Pancreas (tissue), 10 donors: ENCODE measurements around the gene GSK3A. TPM values are rescaled to one million over a fixed set of nuclear protein-coding genes. Genes with fewer than 3 reads are reported as not detected.
A peak's percentile ranks its signal among the peaks of the same experiment; 100 is the strongest.
"Not testable (repeated sequence)": the region's sequence is repeated elsewhere in the genome, so short reads cannot be mapped to it uniquely, and the experiment has no call there.

Experiments
- ATAC-seq, 4 donors: fragments of 200-7000 bp; cut with Tn5 transposase; one replicate each; pipeline versions ENCODE4 v1.8.0 to v1.9.1; 2020; ENCODE audit warnings: mild to moderate bottlenecking in 4 of 4, moderate library complexity in 4 of 4
- DNase-seq, 6 donors: peaks; one replicate each; pipeline ENCODE4 v3.0.0-alpha.2; 2020
- FAIRE-seq: peaks from 2 replicates; lab custom pipeline; 2012; peaks lifted over from hg19 to GRCh38; lab: Jason Lieb, UNC
- H3K27ac ChIP-seq, 4 donors: fragments of 200-600 bp; sonication (generic); 1 replicate in 3 of 4; 2 replicates in 1 of 4; pipeline versions ENCODE4 v1.5.0 to v1.8.0; 2020
- H3K27me3 ChIP-seq, 4 donors: fragments of 200-600 bp; one replicate each; pipeline ENCODE4 v1.8.0; 2021
- H3K36me3 ChIP-seq, 3 donors: fragments of 200-600 bp; sonication (generic) in 1 of 3; one replicate each; pipeline versions ENCODE4 v1.5.0 to v1.8.0; 2020 to 2021
- H3K4me1 ChIP-seq, 3 donors: fragments of 200-600 bp; one replicate each; pipeline ENCODE4 v1.8.0; 2021
- H3K4me3 ChIP-seq, 4 donors: fragments of 200-600 bp; sonication (generic) in 2 of 4; one replicate each; pipeline versions ENCODE4 v1.5.0 to v1.8.0; 2020 to 2021
- H3K9me3 ChIP-seq, 4 donors: fragments of 200-600 bp; one replicate each; pipeline ENCODE4 v1.8.0; 2021
- CTCF ChIP-seq, 4 donors: fragments of 200-600 bp; sonication (generic) in 3 of 4; IDR thresholded peaks; one replicate each; pipeline versions ENCODE4 v1.5.0 to v1.8.0; 2021; ENCODE audit warnings: antibody characterized with exemption in 4 of 4
- WGBS, 2 donors: extraction: QIAGEN DNeasy Blood & Tissue Kit; methylation state at CpG; one replicate each; pipeline ENCODE4 v1.1.7; 2013; 5-methylcytosine and 5-hydroxymethylcytosine counted together
- intact Hi-C, 3 donors: fragments of 100-400 bp; cut with DNase I; formaldehyde crosslinking; loops; one replicate each; pipeline versions ENCODE4 v1.11.1 to v1.14.2; 2022
- polyA plus RNA-seq, 2 donors: library from polyadenylated mRNA; stranded (reverse); fragments of 200-250 nt; gene quantifications; one replicate each; pipeline ENCODE4 v1.2.3, GENCODE V29; 2013
- total RNA-seq, 6 donors: library from RNA; stranded (reverse); fragmentation: NEBNext Ultra II Directional in 4 of 6; extraction: Animal tissue kit (Norgen Biotek cat#: 25700) in 4 of 6; gene quantifications; one replicate each; pipeline versions ENCODE4 v1.2.1 to v1.2.4, GENCODE V29; 2021 to 2023
- donor health status: healthy with polysubstance abuse.
- donor health status: DM: no; HTN: no; CAD: no; lungs with moderate emphysema.
- donor health status: DM: no; HTN: no; CAD: no.
- donor health status: control.
- donor health status: control.
- donor health status: Bipolar disorder and iron deficiency.
- donor health status: DM: yes; HTN: yes; CAD: no.
- donor health status: DM: no; HTN: no; CAD: no.
- donor health status: DM: no; HTN: no; CAD: no.
- donor health status: DM: yes; HTN: yes; CAD: no.

The GSK3A gene
- total and polyA plus RNA-seq, 8 donors: 9.9 to 27.6 (median 15.9) TPM

GRCh38 chr19:42268142-42268703 lies 25.8 kb upstream of the GSK3A start:
- Histone ChIP-seq H3K36me3 (peaks cover 0 to 11% (median 3%) of the 10 kb centered on the region in 3 donors), H3K9me3 (no peaks in the 10 kb centered on the region), H3K4me3 (peak overlapping the region; percentile 30 to 55 (median 44)), H3K4me1 (peaks cover 0 to 10% (median 8%) of the 10 kb centered on the region in 3 donors), H3K27me3 (no peaks in the 10 kb centered on the region), H3K27ac (peak overlapping the region; percentile 100)
- peak; percentile 94 for FAIRE-seq
- DNase-seq: peak; percentile 96 to 100 (median 99)
- intact Hi-C loops: no loop called here
- no peak for TF ChIP-seq CTCF (IDR thresholded peaks at IDR 0.05)
- peak; percentile 80 to 87 (median 82) for ATAC-seq
- 0% methylated on average over 46 of the region's 46 CpGs for WGBS, 2 donors

GRCh38 chr19:42267644-42268141 lies 25.3 kb upstream of the GSK3A start:
- H3K27me3 ChIP-seq: no peaks in the 10 kb centered on the region
- no peak for ATAC-seq
- intact Hi-C loops: no loop called here
- peaks cover 0 to 10% (median 8%) of the 10 kb centered on the region in 3 donors for H3K4me1 ChIP-seq
- peak overlapping the region; percentile 22 to 55 (median 44) for H3K4me3 ChIP-seq
- H3K9me3 ChIP-seq: no peaks in the 10 kb centered on the region
- WGBS, 2 donors: 6% methylated on average over 13 of the region's 13 CpGs
- peak overlapping the region; percentile 100 for H3K27ac ChIP-seq
- DNase-seq: peak in 1 of 6 donors; percentile 26
- FAIRE-seq: no peak
- no peak for TF ChIP-seq CTCF (IDR thresholded peaks at IDR 0.05)
- H3K36me3 ChIP-seq: peaks cover 0 to 6% (median 0%) of the 10 kb centered on the region in 3 donors

GRCh38 chr19:42266928-42267603 lies 24.7 kb upstream of the GSK3A start:
- H3K9me3 ChIP-seq, intact Hi-C loops, H3K36me3 ChIP-seq, FAIRE-seq, H3K27me3 ChIP-seq, H3K4me3 ChIP-seq, ATAC-seq: not testable (repeated sequence)
- Histone ChIP-seq H3K27ac (peak overlapping the region in 1 of 4 donors; percentile 100), H3K4me1 (peaks cover 0 to 10% (median 8%) of the 10 kb centered on the region in 3 donors)
- 92 to 93% methylated on average over 21 to 25 of the region's 25 CpGs for WGBS, 2 donors
- peak in 2 of 6 donors; percentile 19 to 27 for DNase-seq

GRCh38 chr19:42266105-42266504 lies 23.7 kb upstream of the GSK3A start:
- DNase-seq, ATAC-seq, H3K27me3 ChIP-seq, H3K4me1 ChIP-seq, H3K9me3 ChIP-seq, FAIRE-seq, H3K27ac ChIP-seq, intact Hi-C loops, H3K4me3 ChIP-seq, H3K36me3 ChIP-seq: not testable (repeated sequence)
- 84 to 90% methylated on average over 4 of the region's 4 CpGs for WGBS, 2 donors

GRCh38 chr19:42261763-42262162 lies 19.4 kb upstream of the GSK3A start:
- intact Hi-C loops: no loop called here
- Histone ChIP-seq H3K9me3 (no peaks in the 10 kb centered on the region), H3K4me1 (no peaks in the 10 kb centered on the region), H3K27me3 (no peaks in the 10 kb centered on the region), H3K4me3 (no peak overlapping the region), H3K36me3 (no peaks in the 10 kb centered on the region), H3K27ac (no peak overlapping the region)
- TF ChIP-seq CTCF (IDR thresholded peaks at IDR 0.05): no peak
- WGBS, 2 donors: 86 to 92% methylated on average over 3 of the region's 3 CpGs
- no peak for FAIRE-seq
- DNase-seq: no peak
- ATAC-seq: no peak

- H3K27me3 ChIP-seq, FAIRE-seq, H3K36me3 ChIP-seq, intact Hi-C loops, DNase-seq, H3K27ac ChIP-seq, H3K4me3 ChIP-seq, ATAC-seq, H3K9me3 ChIP-seq, H3K4me1 ChIP-seq: not testable (repeated sequence)
- WGBS, 2 donors: 76 to 82% methylated on average over 3 of the region's 3 CpGs
Observed at GRCh38 chr19:42257842-42258241, 15.4 kb upstream of the GSK3A start.
